Activated CD4-positive, alpha-beta T cell treated with anti-CD3 and anti-CD28 coated beads for 48 hours (primary cell): Measurements from ENCODE around the gene PHF12.
A peak's percentile ranks its signal among the peaks of the same experiment; 100 is the strongest.
"Not testable (repeated sequence)": the region's sequence is repeated elsewhere in the genome, so short reads cannot be mapped to it uniquely, and the experiment has no call there.

Source experiments
- DNase-seq: peaks from one replicate; pipeline ENCODE4 v3.0.0-alpha.2; 2020

PHF12 gene

DNA sequence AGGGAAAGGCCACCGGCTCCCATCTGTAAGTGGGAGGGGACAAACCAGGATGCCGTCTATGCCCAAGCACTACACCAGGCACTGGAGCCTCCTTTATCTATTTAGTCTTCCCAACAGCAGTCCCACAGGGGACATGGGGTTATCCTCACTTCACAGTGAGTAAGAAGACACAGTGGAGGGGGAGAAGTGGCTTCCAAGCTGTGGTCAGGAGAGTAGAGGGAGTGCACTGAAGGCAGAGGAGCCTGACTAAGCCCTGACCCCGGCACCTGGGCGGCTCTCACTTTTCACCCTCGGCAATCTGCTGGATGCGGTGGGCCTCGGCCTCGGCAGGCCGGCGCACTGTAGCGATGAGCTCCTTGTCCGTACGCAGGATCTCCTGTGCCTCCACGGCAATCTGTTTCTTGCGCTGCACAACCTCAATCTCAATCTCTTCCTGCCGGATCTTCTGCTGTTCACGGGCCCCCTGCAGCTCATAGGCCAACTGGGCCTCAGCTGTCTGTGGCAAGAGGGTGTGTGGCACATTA lies 69.7 kb downstream of the PHF12 start:
- DNase-seq, result no peak

GRCh38 chr17:28880572-28880945 lies 70.8 kb downstream of the PHF12 start:
- no peak for DNase-seq

- DNase-seq, result no peak
Measured at GRCh38 chr17:28879886-28880571, 71.3 kb downstream of the PHF12 start.

DNA sequence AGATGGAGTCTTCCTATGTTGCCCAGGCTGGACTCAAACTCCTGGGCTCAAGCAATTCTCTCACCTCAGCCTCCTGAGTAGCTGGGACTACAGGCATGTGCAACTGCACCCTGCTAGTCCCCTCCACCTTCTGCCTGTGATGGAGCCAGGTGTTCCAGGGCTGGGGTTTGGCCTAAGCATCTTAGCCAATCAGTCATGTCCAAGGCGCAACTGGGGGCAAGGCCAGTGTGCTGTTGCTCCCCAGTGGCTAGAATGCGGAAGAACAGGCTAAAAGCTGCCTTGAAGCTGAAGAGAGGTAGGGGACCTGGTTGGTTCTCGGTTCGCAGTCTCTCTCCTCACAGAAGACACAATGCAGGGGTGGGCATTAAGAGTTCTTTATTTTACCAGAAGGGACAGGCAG lies 72.3 kb downstream of the PHF12 start:
- peak; percentile 31 for DNase-seq

DNA sequence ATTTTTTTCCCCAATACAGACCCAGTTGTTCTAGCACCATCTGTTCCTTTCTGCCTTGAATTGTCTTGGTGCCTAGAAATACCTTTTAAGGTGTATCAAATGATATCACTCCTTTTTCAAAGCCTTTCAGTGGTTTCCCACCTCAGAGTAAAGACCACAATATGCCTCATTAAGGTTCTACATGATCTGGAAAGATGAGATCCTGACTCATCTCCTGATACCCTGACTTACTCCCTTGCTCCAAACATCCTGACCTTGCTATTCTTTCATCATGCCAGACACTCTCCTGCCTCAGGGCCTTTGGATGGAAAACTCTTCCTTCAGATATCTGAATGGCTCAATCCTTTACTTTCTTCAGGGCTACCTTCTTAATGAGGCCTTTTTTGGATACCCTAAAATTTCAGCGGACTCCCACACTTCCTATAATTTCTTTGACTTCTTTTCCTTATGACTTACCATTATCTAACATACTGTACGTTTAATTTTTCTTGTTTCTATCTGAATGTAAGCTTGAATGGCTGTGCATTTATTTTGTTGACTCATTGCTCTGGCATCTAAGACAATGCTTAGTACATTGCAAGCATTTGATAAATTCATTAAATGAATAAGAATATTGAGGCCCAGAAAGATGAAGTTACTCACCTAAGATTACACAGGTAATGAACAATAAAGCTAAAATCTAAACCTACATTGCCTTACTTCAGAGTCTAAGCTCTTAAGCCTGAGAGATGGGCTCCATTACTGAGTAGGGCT lies 73.0 kb downstream of the PHF12 start:
- DNase-seq, result no peak

- not testable (repeated sequence) for DNase-seq
Measured at GRCh38 chr17:28877150-28877711, 74.1 kb downstream of the PHF12 start.

DNA sequence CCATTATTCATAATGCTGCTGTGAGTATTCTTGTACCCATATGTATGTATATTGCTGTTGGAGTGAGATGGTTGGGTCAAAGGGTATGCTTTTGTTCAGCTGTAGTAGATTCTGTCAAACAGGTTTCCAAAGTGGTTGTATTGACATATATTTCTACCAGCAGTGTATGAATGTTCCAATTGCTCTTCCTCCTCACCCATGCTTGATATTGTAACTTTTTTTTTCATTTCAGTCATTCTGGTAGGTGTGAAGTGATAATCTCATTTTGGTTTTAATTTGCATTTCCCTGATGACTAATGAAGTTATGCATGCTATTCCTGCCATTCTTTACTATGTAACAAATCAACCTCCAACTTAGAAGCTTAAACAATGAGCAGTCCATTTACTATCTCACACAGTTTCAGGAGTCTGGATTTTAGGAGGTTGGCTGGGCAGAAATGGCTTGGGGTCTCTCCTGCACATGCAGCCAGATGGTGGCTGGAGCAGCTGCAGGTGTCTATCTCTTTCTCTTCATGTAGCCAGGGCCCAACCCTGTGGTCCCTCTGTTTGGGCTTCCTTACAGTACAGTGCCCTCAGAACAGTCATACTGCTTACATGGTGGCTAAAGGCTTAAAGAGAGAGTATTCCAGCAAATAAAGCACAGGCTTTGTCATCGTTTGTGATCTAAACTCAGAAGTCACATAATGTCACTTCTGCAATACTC lies 75.3 kb downstream of the PHF12 start:
- peak; percentile 19 for DNase-seq

- DNase-seq, result no peak
Measured at GRCh38 chr17:28874750-28875149, 76.6 kb downstream of the PHF12 start.

- no peak for DNase-seq
Measured at GRCh38 chr17:28873839-28874238, 77.5 kb downstream of the PHF12 start.

- peak; percentile 60 for DNase-seq
Measured at GRCh38 chr17:28871056-28871579, 80.2 kb downstream of the PHF12 start.

GRCh38 chr17:28867276-28867675 lies 84.0 kb downstream of the PHF12 start:
- no peak for DNase-seq

GRCh38 chr17:28865946-28866752 lies 85.2 kb downstream of the PHF12 start:
- no peak for DNase-seq

GRCh38 chr17:28864991-28865849 lies 86.1 kb downstream of the PHF12 start:
- no peak for DNase-seq

GRCh38 chr17:28863953-28864352 lies 87.4 kb downstream of the PHF12 start:
- no peak for DNase-seq

DNA sequence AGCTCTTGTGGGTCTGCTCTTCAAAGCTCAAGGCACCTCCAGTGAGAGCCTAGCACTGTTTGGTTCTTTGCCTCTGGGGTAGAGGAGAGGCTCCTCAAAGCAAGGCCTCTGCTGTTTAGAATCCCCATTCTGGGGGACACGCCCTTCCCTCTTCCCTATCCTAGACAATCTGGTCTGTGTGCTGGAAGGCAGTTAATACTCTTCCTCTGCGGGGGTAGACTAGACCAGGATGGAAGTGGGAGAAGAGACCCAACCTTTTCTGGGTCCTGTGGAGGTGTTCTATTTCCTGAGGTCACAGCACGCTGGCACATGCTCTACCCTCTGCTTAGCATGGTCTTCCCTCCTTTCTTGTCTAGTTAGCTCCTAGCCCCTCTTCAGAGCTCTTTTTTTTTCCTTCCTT lies 88.8 kb downstream of the PHF12 start:
- DNase-seq, result no peak

- DNase-seq, result no peak
Measured at GRCh38 chr17:28861393-28862203, 89.7 kb downstream of the PHF12 start.

DNA sequence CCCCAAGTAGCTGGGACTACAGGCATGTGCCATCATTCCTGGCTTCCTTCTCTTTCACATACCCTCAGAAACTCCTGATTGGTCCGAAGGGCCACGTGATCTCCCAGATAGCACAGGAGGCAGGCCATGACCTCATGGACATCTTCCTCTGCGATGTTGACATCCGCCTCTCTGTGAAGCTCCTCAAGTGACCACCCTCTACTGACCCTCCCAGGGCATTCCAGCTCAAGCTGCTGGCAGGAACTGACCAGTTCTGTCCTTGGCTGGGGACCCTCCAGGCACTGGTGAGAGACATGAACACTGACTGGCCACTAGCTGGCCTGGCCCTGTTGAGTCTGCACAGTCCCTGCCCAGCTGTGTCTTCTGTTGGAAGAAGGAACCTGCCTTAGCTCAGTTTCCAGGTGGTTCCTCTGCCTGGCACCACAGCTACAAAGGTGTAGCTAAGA lies 90.9 kb downstream of the PHF12 start:
- DNase-seq, result no peak

DNA sequence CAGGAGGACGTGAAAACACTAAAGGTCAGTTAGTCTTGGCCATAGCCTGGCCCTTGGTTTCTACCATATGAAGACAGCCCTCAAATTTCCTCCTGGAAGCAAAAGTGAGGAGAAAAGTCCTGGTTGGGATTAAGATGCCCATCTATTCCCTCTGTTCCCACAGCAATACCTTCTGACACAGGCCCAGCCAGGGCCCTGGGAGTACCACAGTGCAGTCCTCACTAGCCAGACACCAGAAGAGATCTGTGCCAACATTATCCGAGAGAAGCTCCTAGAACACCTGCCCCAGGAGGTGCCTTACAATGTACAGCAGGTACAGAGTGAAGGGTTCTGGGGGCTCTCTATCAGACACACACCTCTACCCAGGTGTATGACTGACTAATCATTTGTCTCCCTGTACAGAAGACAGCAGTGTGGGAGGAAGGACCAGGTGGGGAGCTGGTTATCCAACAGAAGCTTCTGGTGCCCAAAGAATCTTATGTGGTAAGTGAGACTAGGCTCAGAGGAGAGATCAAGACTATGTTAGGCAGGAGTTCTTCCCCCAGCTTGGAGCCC lies 92.4 kb downstream of the PHF12 start:
- DNase-seq, result no peak

GRCh38 chr17:28857905-28858800 lies 93.2 kb downstream of the PHF12 start:
- DNase-seq, result no peak
